WTC11 (cell line): ENCODE results near the gene TMEM98.

ENCODE experiments used
- CDX4 ChIP-seq: fragments of 250-450 bp; sonication (Bioruptor Pico); IDR thresholded peaks from 2 replicates; pipeline ENCODE4 v1.9.0; 2021; ENCODE audit warnings: moderate library complexity, mild to moderate bottlenecking, inconsistent platforms, borderline replicate concordance
- ELF4 ChIP-seq: sonication (generic); formaldehyde crosslinking; IDR thresholded peaks from 2 replicates; pipeline ENCODE4 v1.8.1; 2022; ENCODE audit warnings: low read depth, mild to moderate bottlenecking, moderate library complexity, missing genetic modification reagents
- JUN ChIP-seq: sonication (generic); formaldehyde crosslinking; IDR thresholded peaks from 2 replicates; pipeline ENCODE4 v1.8.0; 2023; ENCODE audit warnings: mild to moderate bottlenecking, missing genetic modification reagents
- RORB ChIP-seq: fragments of 250-450 bp; sonication (Bioruptor Pico); IDR thresholded peaks from 2 replicates; pipeline ENCODE4 v1.9.0; 2021; ENCODE audit warnings: mild to moderate bottlenecking
- SP1 ChIP-seq: sonication (generic); formaldehyde crosslinking; conservative IDR thresholded peaks from 2 replicates; pipeline ENCODE4 v1.8.1; 2022; ENCODE audit warnings: missing genetic modification reagents
- TEAD1 ChIP-seq: sonication (generic); formaldehyde crosslinking; IDR thresholded peaks from 2 replicates; pipeline ENCODE4 v1.8.0; 2022; ENCODE audit warnings: mild to moderate bottlenecking, missing genetic modification reagents
- ZBTB21 ChIP-seq: sonication (generic); formaldehyde crosslinking; IDR thresholded peaks from 2 replicates; pipeline ENCODE4 v1.8.1; 2023; ENCODE audit warnings: mild to moderate bottlenecking, missing genetic modification reagents, borderline replicate concordance
- ZNF532 ChIP-seq: fragments of 250-450 bp; sonication (Bioruptor Pico); IDR thresholded peaks from 2 replicates; pipeline ENCODE4 v1.9.0; 2021; ENCODE audit warnings: mild to moderate bottlenecking, borderline replicate concordance
- TF ChIP-seq, protein P1 (sequence below): fragments of 200-600 bp; IDR thresholded peaks from 2 replicates; pipeline ENCODE4 v1.8.0; 2022; ENCODE audit warnings: antibody characterized with exemption
- TF ChIP-seq, protein P2 (sequence below): sonication (generic); formaldehyde crosslinking; IDR thresholded peaks from 2 replicates; pipeline ENCODE4 v1.8.0; 2023; ENCODE audit warnings: missing genetic modification reagents
- TF ChIP-seq, protein P3 (sequence below): sonication (generic); formaldehyde crosslinking; IDR thresholded peaks from 2 replicates; pipeline ENCODE4 v1.8.0; 2022; ENCODE audit warnings: mild to moderate bottlenecking, missing genetic modification reagents
- TF ChIP-seq, protein P4 (sequence below): sonication (generic); formaldehyde crosslinking; IDR thresholded peaks from 2 replicates; pipeline ENCODE4 v1.8.0; 2023; ENCODE audit warnings: missing genetic modification reagents, mild to moderate bottlenecking, borderline replicate concordance
- TF ChIP-seq, protein P5 (sequence below): sonication (generic); formaldehyde crosslinking; IDR thresholded peaks from 2 replicates; pipeline ENCODE4 v1.8.1; 2023; ENCODE audit warnings: mild to moderate bottlenecking, missing genetic modification reagents, moderate library complexity

DNA sequence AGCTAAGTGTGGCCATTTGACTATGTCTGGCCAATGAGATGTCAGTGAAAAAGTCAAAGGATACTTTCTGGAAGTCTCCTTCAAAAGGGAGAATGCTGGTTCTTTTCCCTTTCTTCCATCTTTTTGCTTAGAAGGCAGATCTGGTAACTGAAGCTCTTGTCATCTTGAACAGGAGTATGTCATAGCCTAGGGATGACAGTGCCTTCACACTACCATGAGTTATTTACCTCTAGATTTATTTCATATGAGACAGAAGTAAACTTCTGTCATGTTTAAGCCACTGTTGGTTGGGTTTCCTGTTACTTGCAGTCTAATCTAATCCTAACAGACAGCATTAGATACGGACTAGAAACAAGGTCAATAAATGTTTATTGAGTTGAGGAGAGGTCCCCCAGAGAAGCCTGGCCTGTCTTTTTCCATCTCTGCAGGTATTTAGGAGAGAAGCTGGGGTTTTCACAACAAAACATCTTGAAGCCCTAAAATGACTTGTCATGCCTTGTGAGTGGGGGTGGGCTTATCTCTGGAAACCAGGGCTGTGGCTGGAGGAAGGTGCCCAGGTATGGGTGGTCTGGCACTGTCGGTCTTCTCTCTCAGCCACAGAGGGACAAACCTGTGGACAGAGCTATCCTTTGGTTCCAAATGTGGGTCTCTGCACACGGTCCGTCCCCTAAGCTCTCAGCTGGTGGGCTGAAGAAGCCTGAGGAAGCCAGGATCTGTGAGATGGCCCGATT is 28.5 kb downstream of the TMEM98 start:
- TF ChIP-seq, protein P1, sequence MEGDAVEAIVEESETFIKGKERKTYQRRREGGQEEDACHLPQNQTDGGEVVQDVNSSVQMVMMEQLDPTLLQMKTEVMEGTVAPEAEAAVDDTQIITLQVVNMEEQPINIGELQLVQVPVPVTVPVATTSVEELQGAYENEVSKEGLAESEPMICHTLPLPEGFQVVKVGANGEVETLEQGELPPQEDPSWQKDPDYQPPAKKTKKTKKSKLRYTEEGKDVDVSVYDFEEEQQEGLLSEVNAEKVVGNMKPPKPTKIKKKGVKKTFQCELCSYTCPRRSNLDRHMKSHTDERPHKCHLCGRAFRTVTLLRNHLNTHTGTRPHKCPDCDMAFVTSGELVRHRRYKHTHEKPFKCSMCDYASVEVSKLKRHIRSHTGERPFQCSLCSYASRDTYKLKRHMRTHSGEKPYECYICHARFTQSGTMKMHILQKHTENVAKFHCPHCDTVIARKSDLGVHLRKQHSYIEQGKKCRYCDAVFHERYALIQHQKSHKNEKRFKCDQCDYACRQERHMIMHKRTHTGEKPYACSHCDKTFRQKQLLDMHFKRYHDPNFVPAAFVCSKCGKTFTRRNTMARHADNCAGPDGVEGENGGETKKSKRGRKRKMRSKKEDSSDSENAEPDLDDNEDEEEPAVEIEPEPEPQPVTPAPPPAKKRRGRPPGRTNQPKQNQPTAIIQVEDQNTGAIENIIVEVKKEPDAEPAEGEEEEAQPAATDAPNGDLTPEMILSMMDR = no peak
- TF ChIP-seq SP1 (CRISPR knock-in tag) (no peak), ZBTB21 (no peak), CDX4 (CRISPR knock-in tag) (no peak), ZNF532 (CRISPR knock-in tag) (no peak), JUN (CRISPR knock-in tag) (no peak), ELF4 (CRISPR knock-in tag) (no peak), TEAD1 (no peak), RORB (no peak)
- TF ChIP-seq, protein P2, sequence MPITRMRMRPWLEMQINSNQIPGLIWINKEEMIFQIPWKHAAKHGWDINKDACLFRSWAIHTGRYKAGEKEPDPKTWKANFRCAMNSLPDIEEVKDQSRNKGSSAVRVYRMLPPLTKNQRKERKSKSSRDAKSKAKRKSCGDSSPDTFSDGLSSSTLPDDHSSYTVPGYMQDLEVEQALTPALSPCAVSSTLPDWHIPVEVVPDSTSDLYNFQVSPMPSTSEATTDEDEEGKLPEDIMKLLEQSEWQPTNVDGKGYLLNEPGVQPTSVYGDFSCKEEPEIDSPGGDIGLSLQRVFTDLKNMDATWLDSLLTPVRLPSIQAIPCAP (CRISPR knock-in tag) = no peak
- TF ChIP-seq, protein P3, sequence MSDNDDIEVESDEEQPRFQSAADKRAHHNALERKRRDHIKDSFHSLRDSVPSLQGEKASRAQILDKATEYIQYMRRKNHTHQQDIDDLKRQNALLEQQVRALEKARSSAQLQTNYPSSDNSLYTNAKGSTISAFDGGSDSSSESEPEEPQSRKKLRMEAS (CRISPR knock-in tag) = no peak
- TF ChIP-seq, protein P4, sequence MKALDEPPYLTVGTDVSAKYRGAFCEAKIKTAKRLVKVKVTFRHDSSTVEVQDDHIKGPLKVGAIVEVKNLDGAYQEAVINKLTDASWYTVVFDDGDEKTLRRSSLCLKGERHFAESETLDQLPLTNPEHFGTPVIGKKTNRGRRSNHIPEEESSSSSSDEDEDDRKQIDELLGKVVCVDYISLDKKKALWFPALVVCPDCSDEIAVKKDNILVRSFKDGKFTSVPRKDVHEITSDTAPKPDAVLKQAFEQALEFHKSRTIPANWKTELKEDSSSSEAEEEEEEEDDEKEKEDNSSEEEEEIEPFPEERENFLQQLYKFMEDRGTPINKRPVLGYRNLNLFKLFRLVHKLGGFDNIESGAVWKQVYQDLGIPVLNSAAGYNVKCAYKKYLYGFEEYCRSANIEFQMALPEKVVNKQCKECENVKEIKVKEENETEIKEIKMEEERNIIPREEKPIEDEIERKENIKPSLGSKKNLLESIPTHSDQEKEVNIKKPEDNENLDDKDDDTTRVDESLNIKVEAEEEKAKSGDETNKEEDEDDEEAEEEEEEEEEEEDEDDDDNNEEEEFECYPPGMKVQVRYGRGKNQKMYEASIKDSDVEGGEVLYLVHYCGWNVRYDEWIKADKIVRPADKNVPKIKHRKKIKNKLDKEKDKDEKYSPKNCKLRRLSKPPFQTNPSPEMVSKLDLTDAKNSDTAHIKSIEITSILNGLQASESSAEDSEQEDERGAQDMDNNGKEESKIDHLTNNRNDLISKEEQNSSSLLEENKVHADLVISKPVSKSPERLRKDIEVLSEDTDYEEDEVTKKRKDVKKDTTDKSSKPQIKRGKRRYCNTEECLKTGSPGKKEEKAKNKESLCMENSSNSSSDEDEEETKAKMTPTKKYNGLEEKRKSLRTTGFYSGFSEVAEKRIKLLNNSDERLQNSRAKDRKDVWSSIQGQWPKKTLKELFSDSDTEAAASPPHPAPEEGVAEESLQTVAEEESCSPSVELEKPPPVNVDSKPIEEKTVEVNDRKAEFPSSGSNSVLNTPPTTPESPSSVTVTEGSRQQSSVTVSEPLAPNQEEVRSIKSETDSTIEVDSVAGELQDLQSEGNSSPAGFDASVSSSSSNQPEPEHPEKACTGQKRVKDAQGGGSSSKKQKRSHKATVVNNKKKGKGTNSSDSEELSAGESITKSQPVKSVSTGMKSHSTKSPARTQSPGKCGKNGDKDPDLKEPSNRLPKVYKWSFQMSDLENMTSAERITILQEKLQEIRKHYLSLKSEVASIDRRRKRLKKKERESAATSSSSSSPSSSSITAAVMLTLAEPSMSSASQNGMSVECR = no peak
- TF ChIP-seq, protein P5, sequence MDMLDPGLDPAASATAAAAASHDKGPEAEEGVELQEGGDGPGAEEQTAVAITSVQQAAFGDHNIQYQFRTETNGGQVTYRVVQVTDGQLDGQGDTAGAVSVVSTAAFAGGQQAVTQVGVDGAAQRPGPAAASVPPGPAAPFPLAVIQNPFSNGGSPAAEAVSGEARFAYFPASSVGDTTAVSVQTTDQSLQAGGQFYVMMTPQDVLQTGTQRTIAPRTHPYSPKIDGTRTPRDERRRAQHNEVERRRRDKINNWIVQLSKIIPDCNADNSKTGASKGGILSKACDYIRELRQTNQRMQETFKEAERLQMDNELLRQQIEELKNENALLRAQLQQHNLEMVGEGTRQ (CRISPR knock-in tag) = no peak
